B cell (primary cell): ENCODE results near the gene PSD4. TPM values are rescaled to one million over a fixed set of nuclear protein-coding genes. Genes with fewer than 3 reads are reported as not detected.

Experiments used
- ATAC-seq: fragments of 200-7000 bp; cut with Tn5 transposase; one replicate; pipeline ENCODE4 v1.10.0; 2021; ENCODE audit warnings: low read depth, mild to moderate bottlenecking, moderate number of reproducible peaks, moderate library complexity
- CTCF ChIA-PET: fragments of 350-600 bp; sonication (Branson Sonifier 250); formaldehyde crosslinking; loops from one replicate; lab custom pipeline; 2021; ENCODE audit warnings: antibody characterized with exemption, inconsistent platforms; lab: Charles Lee
- POLR2A ChIA-PET: fragments of 350-600 bp; sonication (Branson Sonifier 250); formaldehyde crosslinking; loops from one replicate; lab custom pipeline; 2021; ENCODE audit warnings: antibody characterized with exemption; lab: Charles Lee
- DNase-seq: peaks from one replicate; pipeline ENCODE4 v3.0.0; 2013
- H2AFZ ChIP-seq: 2 replicates; pipeline ENCODE4 v1.6.1; 2012; ENCODE audit warnings: mild to moderate bottlenecking, low read depth, low read length; ENCODE audit not compliant: insufficient read depth, poor library complexity, severe bottlenecking
- H3K27ac ChIP-seq, 2 donors: 1 replicate in 1 of 2; 2 replicates in 1 of 2; pipeline ENCODE4 v1.5.1; 2012 to 2013; ENCODE audit warnings: low read length in 2 of 2, mild to moderate bottlenecking in 2 of 2, moderate library complexity in 1 of 2
- H3K27me3 ChIP-seq, 4 experiments: fragments of 200-600 bp in 1 of 4; sonication (generic) in 1 of 4; replicated peaks in 1 of 4; 1 replicate in 2 of 4; 2 replicates in 2 of 4; pipeline versions ENCODE4 v1.6.1 to v1.7.0; 2013 to 2016; ENCODE audit warnings: low read length in 3 of 4, mild to moderate bottlenecking in 2 of 4, mixed read lengths in 1 of 4, moderate library complexity in 1 of 4; ENCODE audit not compliant: insufficient read depth in 4 of 4, control insufficient read depth in 3 of 4; ENCODE audit errors: control extremely low read depth in 1 of 4
- H3K36me3 ChIP-seq, 2 experiments: replicated peaks in 1 of 2; 1 replicate in 1 of 2; 2 replicates in 1 of 2; pipeline versions ENCODE4 v1.6.1 to v1.7.1; 2013; ENCODE audit warnings: low read length in 1 of 2; ENCODE audit not compliant: insufficient read depth in 2 of 2, control insufficient read depth in 1 of 2; ENCODE audit errors: control extremely low read depth in 1 of 2, extremely low read depth in 1 of 2
- H3K4me1 ChIP-seq, 2 donors: fragments of 200-600 bp in 1 of 2; sonication (generic) in 1 of 2; 1 replicate in 1 of 2; 2 replicates in 1 of 2; pipeline versions ENCODE4 v1.5.1 to v1.6.1; 2013 to 2017; ENCODE audit warnings: low read length in 2 of 2; ENCODE audit not compliant: control insufficient read depth in 2 of 2, insufficient read depth in 2 of 2
- H3K4me2 ChIP-seq: replicated peaks from 2 replicates; pipeline ENCODE3; 2012; ENCODE audit warnings: mild to moderate bottlenecking, low read depth, low read length; ENCODE audit not compliant: poor library complexity, severe bottlenecking
- H3K4me3 ChIP-seq, 5 experiments: fragments of 200-600 bp in 1 of 5; sonication (generic) in 1 of 5; 1 replicate in 3 of 5; 2 replicates in 2 of 5; pipeline versions ENCODE4 v1.5.1 to v1.7.0; 2011 to 2016; ENCODE audit warnings: low read length in 4 of 5, mild to moderate bottlenecking in 4 of 5, low read depth in 2 of 5, control low read depth in 1 of 5, moderate library complexity in 1 of 5; ENCODE audit not compliant: insufficient read depth in 1 of 5; ENCODE audit errors: control extremely low read depth in 1 of 5, extremely low read depth in 1 of 5
- H3K79me2 ChIP-seq: fragments of 200-600 bp; sonication (generic); one replicate; pipeline ENCODE4 v1.6.0; 2016; ENCODE audit warnings: low read length; ENCODE audit not compliant: control insufficient read depth, insufficient read depth
- H3K9ac ChIP-seq: fragments of 200-600 bp; sonication (generic); 2 replicates; pipeline ENCODE4 v1.6.1; 2017; ENCODE audit warnings: mild to moderate bottlenecking, low read length, moderate library complexity
- H3K9me3 ChIP-seq, 3 donors: one replicate each; pipeline versions ENCODE4 v1.6.1 to v1.7.1; 2013; ENCODE audit warnings: low read length in 2 of 3; ENCODE audit not compliant: control insufficient read depth in 2 of 3, insufficient read depth in 1 of 3; ENCODE audit errors: control extremely low read depth in 1 of 3
- H4K20me1 ChIP-seq: 2 replicates; pipeline ENCODE4 v1.6.0; 2012; ENCODE audit warnings: mild to moderate bottlenecking, low read length; ENCODE audit not compliant: insufficient read depth, control insufficient read depth, poor library complexity, severe bottlenecking
- H3K27ac Mint-ChIP-seq: one replicate; pipeline ENCODE4 v1.8.0; 2021; ENCODE audit warnings: mixed read lengths
- H3K27me3 Mint-ChIP-seq: one replicate; pipeline ENCODE4 v1.8.0; 2021; ENCODE audit warnings: mixed read lengths
- H3K4me1 Mint-ChIP-seq: one replicate; pipeline ENCODE4 v1.8.0; 2021; ENCODE audit warnings: mixed read lengths
- H3K4me3 Mint-ChIP-seq: one replicate; pipeline ENCODE4 v1.8.0; 2021; ENCODE audit warnings: mixed read lengths
- H3K9me3 Mint-ChIP-seq: one replicate; pipeline ENCODE4 v1.8.0; 2022; ENCODE audit warnings: mixed read lengths; ENCODE audit not compliant: insufficient read depth
- EZH2 ChIP-seq: IDR thresholded peaks from 2 replicates; pipeline ENCODE4 v1.6.1; 2012; ENCODE audit warnings: borderline replicate concordance, low read depth, mild to moderate bottlenecking, moderate library complexity, low read length; ENCODE audit not compliant: insufficient read depth, poor library complexity, severe bottlenecking
- WGBS: methylation state at CpG from one replicate; pipeline ENCODE4 v1.1.5; 2013; ENCODE audit warnings: missing lambda C conversion rate; ENCODE audit not compliant: insufficient coverage; 5-methylcytosine and 5-hydroxymethylcytosine counted together
- intact Hi-C: fragments of 100-400 bp; cut with micrococcal nuclease; formaldehyde crosslinking; loops from one replicate; pipeline ENCODE4 v1.10.0; 2022
- polyA plus RNA-seq: library from polyadenylated mRNA; depleted of rRNA; stranded (reverse); fragments of >200 nt; gene quantifications from 2 replicates; pipeline ENCODE4 v1.2.3, GENCODE V29; 2012
- total RNA-seq, 2 donors: library from RNA; stranded (reverse); fragments of 120-200 nt in 1 of 2; gene quantifications; 1 replicate in 1 of 2; 2 replicates in 1 of 2; pipeline versions ENCODE4 v1.2.3 to v1.2.4, GENCODE V29; 2013 to 2022
- TF ChIP-seq, protein P1 (sequence below): fragments of 200-600 bp; IDR thresholded peaks from one replicate; pipeline ENCODE4 v1.8.0; 2022; ENCODE audit warnings: antibody characterized with exemption, mild to moderate bottlenecking

Gene PSD4
- total and polyA plus RNA-seq, 2 donors (not counting 1 experiment from before 2014, with no cell fraction given): 87.1 to 203 TPM

DNA sequence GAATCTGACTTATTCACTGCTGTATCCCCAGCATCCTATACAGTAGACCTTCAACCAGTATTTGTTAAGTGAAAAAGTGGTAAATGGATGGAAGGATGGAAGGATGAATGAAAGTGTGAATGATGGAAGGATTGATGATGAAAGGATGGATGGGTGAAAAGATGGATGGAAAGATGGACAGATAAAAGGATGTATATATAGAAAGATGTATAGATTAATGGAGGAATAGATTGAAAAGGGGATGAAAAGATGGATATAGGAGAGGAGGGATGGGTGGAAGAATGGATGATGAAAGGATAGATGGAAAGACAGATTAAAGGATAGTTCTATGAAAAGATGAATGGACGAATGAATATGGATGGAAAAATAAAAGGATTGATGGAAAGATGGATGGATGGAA lies 50.0 kb downstream of the PSD4 start:
- Histone ChIP-seq H3K9me3 (no peaks in the 10 kb centered on the region), H3K27ac (no peak overlapping the region), H3K4me1 (no peaks in the 10 kb centered on the region), H3K79me2 (no peaks in the 10 kb centered on the region), H3K27me3 (peaks cover 0 to 5% (median 1%) of the 10 kb centered on the region in 4 experiments), H2AFZ (no peak overlapping the region), H3K36me3 (no peaks in the 10 kb centered on the region), H3K9ac (no peak overlapping the region), H4K20me1 (no peaks in the 10 kb centered on the region), H3K4me3 (no peak overlapping the region), H3K4me2 (no peak overlapping the region)
- H3K27me3 Mint-ChIP-seq: no peaks in the 10 kb centered on the region
- no CpG with 5 or more reads among the region's 1 CpG for WGBS
- no peak overlapping the region for H3K27ac Mint-ChIP-seq
- no peaks in the 10 kb centered on the region for H3K9me3 Mint-ChIP-seq
- no peak overlapping the region for H3K4me3 Mint-ChIP-seq
- TF ChIP-seq, protein P1, sequence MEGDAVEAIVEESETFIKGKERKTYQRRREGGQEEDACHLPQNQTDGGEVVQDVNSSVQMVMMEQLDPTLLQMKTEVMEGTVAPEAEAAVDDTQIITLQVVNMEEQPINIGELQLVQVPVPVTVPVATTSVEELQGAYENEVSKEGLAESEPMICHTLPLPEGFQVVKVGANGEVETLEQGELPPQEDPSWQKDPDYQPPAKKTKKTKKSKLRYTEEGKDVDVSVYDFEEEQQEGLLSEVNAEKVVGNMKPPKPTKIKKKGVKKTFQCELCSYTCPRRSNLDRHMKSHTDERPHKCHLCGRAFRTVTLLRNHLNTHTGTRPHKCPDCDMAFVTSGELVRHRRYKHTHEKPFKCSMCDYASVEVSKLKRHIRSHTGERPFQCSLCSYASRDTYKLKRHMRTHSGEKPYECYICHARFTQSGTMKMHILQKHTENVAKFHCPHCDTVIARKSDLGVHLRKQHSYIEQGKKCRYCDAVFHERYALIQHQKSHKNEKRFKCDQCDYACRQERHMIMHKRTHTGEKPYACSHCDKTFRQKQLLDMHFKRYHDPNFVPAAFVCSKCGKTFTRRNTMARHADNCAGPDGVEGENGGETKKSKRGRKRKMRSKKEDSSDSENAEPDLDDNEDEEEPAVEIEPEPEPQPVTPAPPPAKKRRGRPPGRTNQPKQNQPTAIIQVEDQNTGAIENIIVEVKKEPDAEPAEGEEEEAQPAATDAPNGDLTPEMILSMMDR: no peak
- no peak for TF ChIP-seq EZH2
- no peaks in the 10 kb centered on the region for H3K4me1 Mint-ChIP-seq
- DNase-seq (no peak), ATAC-seq (no peak)
- intact Hi-C loops: no loop called here
- ChIA-PET CTCF (interaction anchor here (1.9 kb wide), 1 partner anchor 11 kb away, joined by 5 read pairs; no protein-coding TSS in a partner anchor), POLR2A (no interaction called here)

DNA sequence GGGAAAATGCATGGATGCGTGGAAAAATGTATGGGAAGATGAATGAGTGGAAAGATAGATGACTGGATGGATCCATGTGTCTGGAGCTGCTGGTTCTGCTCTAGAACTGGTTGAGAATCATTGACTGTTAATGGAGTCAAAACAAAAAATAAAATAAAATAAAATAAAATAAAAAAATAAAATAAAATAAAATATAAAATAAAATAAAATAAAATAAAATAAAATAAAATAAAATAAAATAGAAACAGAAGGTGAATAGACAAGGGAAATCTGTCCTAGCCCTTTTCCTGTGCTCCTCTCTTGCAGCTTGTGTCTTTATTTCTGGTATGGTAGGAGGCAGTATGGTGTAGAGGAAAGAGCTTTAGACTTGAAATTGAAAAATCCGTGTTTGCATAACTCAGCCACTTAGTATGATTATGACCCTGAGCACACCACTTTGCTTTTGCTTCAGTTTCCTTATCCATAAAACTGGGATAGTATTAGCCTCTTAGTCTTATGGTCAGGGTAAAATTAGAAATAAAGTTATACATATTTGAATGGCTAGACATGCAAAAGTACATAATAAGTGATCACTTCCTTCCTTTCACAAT lies 51.0 kb downstream of the PSD4 start:
- no peak overlapping the region for H3K27ac Mint-ChIP-seq
- H3K4me1 Mint-ChIP-seq: no peaks in the 10 kb centered on the region
- Histone ChIP-seq H4K20me1 (no peaks in the 10 kb centered on the region), H3K36me3 (no peaks in the 10 kb centered on the region), H3K9me3 (no peaks in the 10 kb centered on the region), H3K79me2 (no peaks in the 10 kb centered on the region), H3K4me1 (no peaks in the 10 kb centered on the region), H3K27me3 (peaks cover 0 to 2% (median 0%) of the 10 kb centered on the region in 4 experiments), H2AFZ (no peak overlapping the region), H3K27ac (no peak overlapping the region), H3K4me2 (no peak overlapping the region), H3K9ac (no peak overlapping the region), H3K4me3 (no peak overlapping the region)
- H3K27me3 Mint-ChIP-seq: no peaks in the 10 kb centered on the region
- DNase-seq (no peak), ATAC-seq (no peak)
- no peaks in the 10 kb centered on the region for H3K9me3 Mint-ChIP-seq
- H3K4me3 Mint-ChIP-seq: no peak overlapping the region
- ChIA-PET POLR2A (no interaction called here), CTCF (no interaction called here)
- whole genome bisulfite sequencing: 100% methylated on average over 1 of the region's 2 CpGs
- intact Hi-C loops: no loop called here
- TF ChIP-seq, protein P1: no peak
- TF ChIP-seq EZH2: no peak
